NK-92 (cell line): ENCODE measurements around the gene KCNH1.

Experiments used
- DNase-seq: peaks from one replicate; lab custom pipeline; 2025; ENCODE audit not compliant: unreplicated experiment; lab: John Stamatoyannopoulos, UW

Gene KCNH1

GRCh38 chr1:210727709-210728108 is 406.2 kb downstream of the KCNH1 start:
- no peak for DNase-seq

- DNase-seq: no peak
Measured at GRCh38 chr1:210726621-210727020, 407.3 kb downstream of the KCNH1 start.

GRCh38 chr1:210724768-210725167 is 409.2 kb downstream of the KCNH1 start:
- DNase-seq: no peak

- no peak for DNase-seq
Measured at GRCh38 chr1:210723646-210724045, 410.3 kb downstream of the KCNH1 start.

GRCh38 chr1:210722410-210723081 is 411.4 kb downstream of the KCNH1 start:
- no peak for DNase-seq

GRCh38 chr1:210715072-210715471 is 418.9 kb downstream of the KCNH1 start:
- no peak for DNase-seq

GRCh38 chr1:210711825-210712612 is 421.9 kb downstream of the KCNH1 start:
- DNase-seq: no peak

GRCh38 chr1:210709701-210710100 is 424.2 kb downstream of the KCNH1 start:
- no peak for DNase-seq

GRCh38 chr1:210707300-210708240 is 426.4 kb downstream of the KCNH1 start:
- DNase-seq: no peak

GRCh38 chr1:210706246-210706645 is 427.7 kb downstream of the KCNH1 start:
- no peak for DNase-seq

GRCh38 chr1:210705086-210705485 is 428.9 kb downstream of the KCNH1 start:
- DNase-seq: no peak

GRCh38 chr1:210703593-210703992 is 430.4 kb downstream of the KCNH1 start:
- no peak for DNase-seq

- DNase-seq: no peak
Measured at GRCh38 chr1:210702506-210702905, 431.4 kb downstream of the KCNH1 start.

GRCh38 chr1:210700511-210700910 is 433.4 kb downstream of the KCNH1 start:
- no peak for DNase-seq

- no peak for DNase-seq
Measured at GRCh38 chr1:210700083-210700482, 433.9 kb downstream of the KCNH1 start.

- DNase-seq: no peak
Measured at GRCh38 chr1:210698661-210699060, 435.3 kb downstream of the KCNH1 start.

- DNase-seq: no peak
Measured at GRCh38 chr1:210697185-210697584, 436.8 kb downstream of the KCNH1 start.

- no peak for DNase-seq
Measured at GRCh38 chr1:210696709-210697108, 437.2 kb downstream of the KCNH1 start.

- DNase-seq: no peak
Measured at GRCh38 chr1:210695026-210695425, 438.9 kb downstream of the KCNH1 start.

- DNase-seq: no peak
Measured at GRCh38 chr1:210692796-210693195, 441.2 kb downstream of the KCNH1 start.

- no peak for DNase-seq
Measured at GRCh38 chr1:210691039-210691610, 442.8 kb downstream of the KCNH1 start.
